Kidney (tissue), 14 donors: ENCODE data around the gene PALLD. TPM values are rescaled to one million over a fixed set of nuclear protein-coding genes. Genes with fewer than 3 reads are reported as not detected.
A peak's percentile ranks its signal among the peaks of the same experiment; 100 is the strongest.

ENCODE experiments used
- DNase-seq, 5 donors: peaks; one replicate each; pipeline ENCODE4 v3.0.0-alpha.2; 2013 to 2020
- FAIRE-seq: peaks from 2 replicates; lab custom pipeline; 2012; peaks lifted over from hg19 to GRCh38; lab: Jason Lieb, UNC
- H3K27ac ChIP-seq, 2 donors: one replicate each; pipeline ENCODE4 v1.7.0; 2013; ENCODE audit warnings: low read depth in 2 of 2, low read length in 2 of 2, inconsistent platforms in 1 of 2
- H3K27me3 ChIP-seq: one replicate; pipeline ENCODE4 v1.7.1; 2013; ENCODE audit warnings: low read length, inconsistent platforms; ENCODE audit not compliant: control insufficient read depth, insufficient read depth
- H3K36me3 ChIP-seq, 3 donors: one replicate each; pipeline versions ENCODE4 v1.7.0 to v1.7.1; 2013; ENCODE audit warnings: low read length in 3 of 3, control low read depth in 1 of 3, inconsistent platforms in 1 of 3; ENCODE audit not compliant: insufficient read depth in 3 of 3, control insufficient read depth in 2 of 3
- H3K4me1 ChIP-seq, 3 donors: one replicate each; pipeline versions ENCODE4 v1.7.0 to v1.7.1; 2013; ENCODE audit warnings: low read length in 3 of 3, inconsistent platforms in 1 of 3, low read depth in 1 of 3; ENCODE audit not compliant: control insufficient read depth in 2 of 3, insufficient read depth in 2 of 3
- H3K4me3 ChIP-seq, 3 donors: one replicate each; pipeline versions ENCODE4 v1.7.0 to v1.8.1; 2013; ENCODE audit warnings: low read length in 3 of 3, control low read depth in 1 of 3, inconsistent platforms in 1 of 3
- H3K9ac ChIP-seq, 3 donors: one replicate each; pipeline versions ENCODE4 v1.7.0 to v1.7.1; 2013; ENCODE audit warnings: low read length in 3 of 3, control low read depth in 1 of 3, inconsistent platforms in 1 of 3
- H3K9me3 ChIP-seq, 3 donors: one replicate each; pipeline versions ENCODE4 v1.7.0 to v1.7.1; 2013; ENCODE audit warnings: low read length in 3 of 3, control low read depth in 1 of 3, inconsistent platforms in 1 of 3; ENCODE audit not compliant: control insufficient read depth in 2 of 3, insufficient read depth in 1 of 3
- intact Hi-C: fragments of 100-400 bp; cut with DNase I; formaldehyde crosslinking; loops from one replicate; pipeline ENCODE4 v1.11.1; 2022
- polyA plus RNA-seq: library from polyadenylated mRNA; stranded (reverse); fragments of 350-450 nt; fragmentation: Illumina TruSeq; extraction: RNeasy Lipid Tissue Mini Kit (QIAGEN cat#74804); gene quantifications from one replicate; pipeline ENCODE4 v1.2.3, GENCODE V29; 2014; ENCODE audit warnings: low read depth, low replicate concordance; ENCODE audit not compliant: insufficient read depth
- total RNA-seq: library from RNA; stranded (reverse); fragmentation: NEBNext Ultra II Directional; extraction: Animal tissue kit (Norgen Biotek cat#: 25700); gene quantifications from one replicate; pipeline ENCODE4 v1.2.1, GENCODE V29; 2021
- TF ChIP-seq, protein P1 (sequence below): IDR thresholded peaks from 3 replicates; pipeline ENCODE4 v1.5.1; 2012; ENCODE audit warnings: mild to moderate bottlenecking, moderate library complexity, borderline replicate concordance; ENCODE audit not compliant: insufficient read depth; ENCODE audit errors: extremely low read depth
- donor health status: control.
- donor health status: control.
- donor health status: control.
- donor health status: control.
- donor health status: control.
- donor health status: DM: yes; HTN: yes; CAD: no.
- donor health status: Normal renal cell carcinoma (clear cell type).

PALLD gene
- total and polyA plus RNA-seq, 2 donors from 2014 or later: 43.4 to 120 TPM

DNA sequence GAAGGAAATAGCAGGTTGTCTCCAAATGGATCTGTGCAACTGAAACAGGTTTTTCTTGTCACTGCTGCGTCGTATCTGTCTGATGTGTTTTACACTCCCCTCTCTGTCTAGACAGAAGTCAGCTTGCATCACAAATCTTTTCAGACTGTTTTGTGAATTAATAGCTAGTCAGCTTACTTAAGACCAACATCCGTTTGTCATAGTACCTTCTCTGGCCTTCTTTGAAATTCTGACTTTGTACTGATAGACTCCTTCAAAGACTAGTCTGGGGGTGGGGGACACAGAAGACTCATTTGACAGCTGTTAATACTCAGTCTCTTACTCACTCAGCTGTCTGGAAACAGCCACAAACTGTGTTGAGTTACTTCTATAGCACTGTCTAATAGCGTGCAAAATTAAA, 197.8 kb downstream of the PALLD start:
- DNase-seq: peak in 3 of 5 donors; percentile 24 to 93 (median 87)
- Histone ChIP-seq H3K9me3 (no peaks in the 10 kb centered on the region), H3K9ac (no peak overlapping the region), H3K36me3 (no peaks in the 10 kb centered on the region), H3K4me3 (no peak overlapping the region), H3K4me1 (peaks cover 0 to 4% (median 0%) of the 10 kb centered on the region in 3 donors), H3K27ac (no peak overlapping the region), H3K27me3 (no peaks in the 10 kb centered on the region)
- TF ChIP-seq, protein P1, sequence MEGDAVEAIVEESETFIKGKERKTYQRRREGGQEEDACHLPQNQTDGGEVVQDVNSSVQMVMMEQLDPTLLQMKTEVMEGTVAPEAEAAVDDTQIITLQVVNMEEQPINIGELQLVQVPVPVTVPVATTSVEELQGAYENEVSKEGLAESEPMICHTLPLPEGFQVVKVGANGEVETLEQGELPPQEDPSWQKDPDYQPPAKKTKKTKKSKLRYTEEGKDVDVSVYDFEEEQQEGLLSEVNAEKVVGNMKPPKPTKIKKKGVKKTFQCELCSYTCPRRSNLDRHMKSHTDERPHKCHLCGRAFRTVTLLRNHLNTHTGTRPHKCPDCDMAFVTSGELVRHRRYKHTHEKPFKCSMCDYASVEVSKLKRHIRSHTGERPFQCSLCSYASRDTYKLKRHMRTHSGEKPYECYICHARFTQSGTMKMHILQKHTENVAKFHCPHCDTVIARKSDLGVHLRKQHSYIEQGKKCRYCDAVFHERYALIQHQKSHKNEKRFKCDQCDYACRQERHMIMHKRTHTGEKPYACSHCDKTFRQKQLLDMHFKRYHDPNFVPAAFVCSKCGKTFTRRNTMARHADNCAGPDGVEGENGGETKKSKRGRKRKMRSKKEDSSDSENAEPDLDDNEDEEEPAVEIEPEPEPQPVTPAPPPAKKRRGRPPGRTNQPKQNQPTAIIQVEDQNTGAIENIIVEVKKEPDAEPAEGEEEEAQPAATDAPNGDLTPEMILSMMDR: no peak
- intact Hi-C loops: no loop called here
- no peak for FAIRE-seq

DNA sequence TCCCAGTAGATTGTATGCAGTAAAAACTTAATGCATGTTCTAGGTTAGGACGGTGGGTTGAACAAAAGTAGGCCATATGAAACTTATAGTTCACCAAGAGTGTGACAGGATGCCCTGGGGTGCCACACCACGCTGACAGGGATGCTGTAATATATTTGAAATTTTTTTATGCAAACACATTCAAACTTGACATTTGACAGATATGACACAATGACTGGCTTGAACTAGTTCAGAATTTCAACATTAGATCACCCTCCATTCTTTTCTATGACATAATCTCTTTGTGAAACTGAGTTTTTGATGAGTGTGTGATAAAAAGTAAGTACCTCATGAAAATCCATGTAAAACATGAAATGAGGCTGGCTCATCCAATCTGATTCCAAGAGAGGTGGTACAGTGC, 198.4 kb downstream of the PALLD start:
- DNase-seq (no peak), FAIRE-seq (no peak)
- no peaks in the 10 kb centered on the region for H3K36me3 ChIP-seq
- no peaks in the 10 kb centered on the region for H3K9me3 ChIP-seq
- H3K4me3 ChIP-seq: no peak overlapping the region
- H3K9ac ChIP-seq: no peak overlapping the region
- H3K4me1 ChIP-seq: peaks cover 0 to 4% (median 0%) of the 10 kb centered on the region in 3 donors
- intact Hi-C loops: no loop called here
- H3K27ac ChIP-seq: no peak overlapping the region
- H3K27me3 ChIP-seq: no peaks in the 10 kb centered on the region
- TF ChIP-seq, protein P1: no peak

GRCh38 chr4:168696280-168696679, 199.4 kb downstream of the PALLD start:
- TF ChIP-seq, protein P1: no peak
- FAIRE-seq: no peak
- intact Hi-C loops: no loop called here
- no peak overlapping the region for H3K27ac ChIP-seq
- peaks cover 0 to 4% (median 0%) of the 10 kb centered on the region in 3 donors for H3K4me1 ChIP-seq
- no peaks in the 10 kb centered on the region for H3K36me3 ChIP-seq
- no peak overlapping the region for H3K4me3 ChIP-seq
- DNase-seq: peak in 1 of 5 donors; percentile 69
- H3K9me3 ChIP-seq: no peaks in the 10 kb centered on the region
- no peak overlapping the region for H3K9ac ChIP-seq
- no peaks in the 10 kb centered on the region for H3K27me3 ChIP-seq

- no peak overlapping the region for H3K27ac ChIP-seq
- DNase-seq: no peak
- intact Hi-C loops: no loop called here
These were observed 200.0 kb downstream of the PALLD start for GRCh38 chr4:168696826-168697225.

More at GRCh38 chr4:168696826-168697225, 200.0 kb downstream of the PALLD start:
- Histone ChIP-seq H3K36me3 (no peaks in the 10 kb centered on the region), H3K9ac (no peak overlapping the region), H3K9me3 (no peaks in the 10 kb centered on the region), H3K4me1 (peaks cover 0 to 4% (median 0%) of the 10 kb centered on the region in 3 donors), H3K27me3 (no peaks in the 10 kb centered on the region), H3K4me3 (no peak overlapping the region)
- TF ChIP-seq, protein P1: no peak
- no peak for FAIRE-seq
